C1 segment of cervical spinal cord (tissue), 14 donors: ENCODE results near the gene MAP3K7CL.
"Not testable (repeated sequence)": the region's sequence is repeated elsewhere in the genome, so short reads cannot be mapped to it uniquely, and the experiment has no call there.

Experiments used
- DNase-seq, 14 donors: peaks; one replicate each; lab custom pipeline; 2025; lab: John Stamatoyannopoulos, UW

MAP3K7CL gene

GRCh38 chr21:29133241-29133640 lies 2.8 kb downstream of the MAP3K7CL start:
- no peak for DNase-seq

GRCh38 chr21:29133796-29134195 lies 3.4 kb downstream of the MAP3K7CL start:
- no peak for DNase-seq

- no peak for DNase-seq
These were observed 5.0 kb downstream of the MAP3K7CL start for GRCh38 chr21:29135481-29135880.

GRCh38 chr21:29136033-29136432 lies 5.6 kb downstream of the MAP3K7CL start:
- DNase-seq, result no peak

- DNase-seq, result no peak
These were observed 14.4 kb downstream of the MAP3K7CL start for GRCh38 chr21:29144736-29145353.

- DNase-seq, result peak in 2 of 14 donors; percentile 6 to 9
These were observed 14.9 kb downstream of the MAP3K7CL start for GRCh38 chr21:29145354-29145782.

- no peak for DNase-seq
These were observed 15.5 kb downstream of the MAP3K7CL start for GRCh38 chr21:29145852-29146453.

GRCh38 chr21:29146726-29147125 lies 16.3 kb downstream of the MAP3K7CL start:
- DNase-seq, result no peak

- no peak for DNase-seq
These were observed 18.1 kb downstream of the MAP3K7CL start for GRCh38 chr21:29148530-29148929.

- no peak for DNase-seq
These were observed 19.5 kb downstream of the MAP3K7CL start for GRCh38 chr21:29149808-29150425.

GRCh38 chr21:29151931-29152330 lies 21.5 kb downstream of the MAP3K7CL start:
- no peak for DNase-seq

GRCh38 chr21:29152916-29153315 lies 22.5 kb downstream of the MAP3K7CL start:
- DNase-seq, result no peak

- no peak for DNase-seq
These were observed 23.8 kb downstream of the MAP3K7CL start for GRCh38 chr21:29154270-29154669.

GRCh38 chr21:29155118-29155932 lies 24.9 kb downstream of the MAP3K7CL start:
- DNase-seq, result no peak

GRCh38 chr21:29155933-29156260 lies 25.5 kb downstream of the MAP3K7CL start:
- DNase-seq, result no peak

- DNase-seq, result no peak
These were observed 26.6 kb downstream of the MAP3K7CL start for GRCh38 chr21:29157080-29157479.

GRCh38 chr21:29159842-29160241 lies 29.4 kb downstream of the MAP3K7CL start:
- DNase-seq, result no peak

- not testable (repeated sequence) for DNase-seq
These were observed 32.4 kb downstream of the MAP3K7CL start for GRCh38 chr21:29162825-29163224.

GRCh38 chr21:29163341-29164115 lies 33.1 kb downstream of the MAP3K7CL start:
- no peak for DNase-seq

- peak in 1 of 14 donors; percentile 4 for DNase-seq
These were observed 34.0 kb downstream of the MAP3K7CL start for GRCh38 chr21:29164323-29164942.

- no peak for DNase-seq
These were observed 35.9 kb downstream of the MAP3K7CL start for GRCh38 chr21:29166323-29166722.
